HFF-Myc (cell line): ENCODE measurements around the gene MAML2.

Source experiments
- DNase-seq: peaks from one replicate; pipeline ENCODE4 v3.0.0-alpha.2; 2011; ENCODE audit warnings: low read depth; ENCODE audit errors: extremely low read depth
- H3K4me3 ChIP-seq: replicated peaks from 2 replicates; pipeline ENCODE4 v1.5.1; 2011; ENCODE audit warnings: low read depth, mild to moderate bottlenecking, control low read depth, low read length
- TF ChIP-seq, protein P1 (sequence below): IDR thresholded peaks from 2 replicates; pipeline ENCODE4 v1.5.1; 2012; ENCODE audit warnings: mild to moderate bottlenecking, low read depth, low read length, control low read depth; ENCODE audit errors: missing control alignments

Gene MAML2

DNA sequence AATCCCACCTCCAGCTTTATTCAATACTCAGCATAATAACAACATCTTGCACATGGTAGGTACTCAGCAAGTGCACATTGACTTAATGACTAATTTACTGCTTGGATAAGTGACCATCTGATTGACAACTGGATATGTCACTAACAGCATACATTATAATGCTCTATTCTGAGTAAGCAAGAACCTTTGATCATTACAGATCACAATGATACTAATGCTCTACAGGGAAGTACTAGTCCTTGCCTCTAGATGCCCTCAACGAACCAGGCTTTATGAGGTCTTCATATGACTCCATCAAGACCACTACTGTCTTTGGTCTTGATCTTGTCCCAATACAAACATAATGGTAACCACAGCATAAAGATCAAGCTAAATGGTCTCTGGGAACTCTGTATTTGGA is 251.5 kb downstream of the MAML2 start:
- DNase-seq = no peak
- no peak overlapping the region for H3K4me3 ChIP-seq
- TF ChIP-seq, protein P1, sequence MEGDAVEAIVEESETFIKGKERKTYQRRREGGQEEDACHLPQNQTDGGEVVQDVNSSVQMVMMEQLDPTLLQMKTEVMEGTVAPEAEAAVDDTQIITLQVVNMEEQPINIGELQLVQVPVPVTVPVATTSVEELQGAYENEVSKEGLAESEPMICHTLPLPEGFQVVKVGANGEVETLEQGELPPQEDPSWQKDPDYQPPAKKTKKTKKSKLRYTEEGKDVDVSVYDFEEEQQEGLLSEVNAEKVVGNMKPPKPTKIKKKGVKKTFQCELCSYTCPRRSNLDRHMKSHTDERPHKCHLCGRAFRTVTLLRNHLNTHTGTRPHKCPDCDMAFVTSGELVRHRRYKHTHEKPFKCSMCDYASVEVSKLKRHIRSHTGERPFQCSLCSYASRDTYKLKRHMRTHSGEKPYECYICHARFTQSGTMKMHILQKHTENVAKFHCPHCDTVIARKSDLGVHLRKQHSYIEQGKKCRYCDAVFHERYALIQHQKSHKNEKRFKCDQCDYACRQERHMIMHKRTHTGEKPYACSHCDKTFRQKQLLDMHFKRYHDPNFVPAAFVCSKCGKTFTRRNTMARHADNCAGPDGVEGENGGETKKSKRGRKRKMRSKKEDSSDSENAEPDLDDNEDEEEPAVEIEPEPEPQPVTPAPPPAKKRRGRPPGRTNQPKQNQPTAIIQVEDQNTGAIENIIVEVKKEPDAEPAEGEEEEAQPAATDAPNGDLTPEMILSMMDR = peak; percentile 3

DNA sequence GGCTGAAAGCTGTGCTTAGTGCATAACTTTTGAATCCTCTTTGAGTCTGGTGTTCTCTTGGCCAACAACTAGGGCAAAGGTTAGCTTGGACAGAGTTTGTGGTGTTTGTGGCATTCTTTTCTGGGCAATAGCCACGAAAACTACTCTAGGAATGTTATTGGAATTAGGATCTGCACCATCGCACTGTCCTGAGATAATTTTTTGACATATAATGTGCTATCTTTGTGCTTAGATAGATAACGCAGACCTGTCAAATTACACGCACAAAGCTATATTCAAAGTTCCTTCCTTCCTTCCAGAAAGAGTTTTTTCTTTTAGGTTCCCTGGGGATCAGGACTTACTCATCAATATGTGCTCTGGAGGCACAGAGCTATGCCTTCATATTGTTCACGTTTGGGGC is 252.3 kb downstream of the MAML2 start:
- no peak for DNase-seq
- H3K4me3 ChIP-seq = no peak overlapping the region
- TF ChIP-seq, protein P1 = no peak

DNA sequence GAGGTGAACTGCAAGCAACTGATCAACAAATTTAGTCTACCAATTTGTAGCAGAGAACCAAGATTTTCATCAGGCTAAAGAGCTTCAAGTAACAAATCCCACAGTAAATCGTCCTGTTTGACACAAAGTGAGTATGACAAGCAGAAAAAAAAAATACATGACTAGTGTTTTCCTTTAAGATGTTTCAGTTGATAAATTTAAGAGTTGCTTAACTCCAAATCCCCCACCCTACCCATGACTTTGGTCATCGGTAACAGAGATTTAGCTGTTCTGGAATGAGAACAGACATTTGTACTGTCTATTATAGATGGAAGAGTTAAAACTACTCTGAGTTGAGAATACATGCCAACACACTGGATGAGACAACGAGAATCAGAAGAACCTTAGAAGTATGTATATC is 254.1 kb downstream of the MAML2 start:
- H3K4me3 ChIP-seq = no peak overlapping the region
- no peak for DNase-seq
- TF ChIP-seq, protein P1 = no peak

DNA sequence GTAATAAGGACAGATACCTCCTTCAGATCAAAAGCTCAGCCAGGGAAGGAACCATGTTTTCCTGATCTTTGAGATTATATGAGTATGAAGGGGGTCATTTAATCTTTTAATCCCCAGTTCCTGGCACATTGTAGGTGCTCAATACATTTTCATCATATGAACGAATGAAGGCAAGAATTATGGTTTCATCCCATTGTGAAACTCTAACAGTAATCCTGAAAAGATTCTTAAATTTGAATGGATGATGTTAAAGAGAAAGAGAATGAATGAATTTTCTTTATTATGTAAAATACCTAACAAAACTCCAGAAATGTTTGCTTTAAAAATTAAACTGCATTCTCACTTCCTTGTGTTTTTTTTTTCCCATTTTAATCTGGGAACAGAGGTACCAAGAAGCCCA is 256.9 kb downstream of the MAML2 start:
- no peak for DNase-seq
- TF ChIP-seq, protein P1 = no peak
- no peak overlapping the region for H3K4me3 ChIP-seq

DNA sequence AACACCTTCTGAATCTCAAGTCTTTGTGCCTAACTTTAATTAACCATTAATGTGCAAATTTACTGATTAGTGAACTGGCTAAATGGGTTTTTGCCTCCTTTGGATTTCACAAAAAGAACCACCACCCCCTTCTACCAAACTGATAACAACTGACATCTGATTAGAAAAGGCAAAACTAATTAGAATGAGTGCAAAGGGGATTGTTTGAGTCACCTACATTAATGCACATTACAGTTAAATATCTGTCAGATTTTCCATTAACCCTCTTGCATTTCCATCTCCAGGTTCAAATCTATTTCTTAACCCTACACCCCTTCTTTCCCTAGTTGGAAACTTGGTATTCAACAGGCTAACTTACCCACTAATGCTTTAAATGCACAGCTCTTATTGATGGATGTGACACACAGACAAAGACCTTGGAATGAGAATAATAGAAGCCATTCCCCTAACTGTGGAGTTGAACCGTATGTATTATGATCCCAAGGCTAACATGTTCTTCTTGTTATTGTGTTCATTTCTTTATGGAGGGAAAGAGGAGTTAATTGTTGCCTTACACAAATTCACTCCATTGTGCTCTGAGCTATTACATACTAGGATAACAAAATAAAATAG is 257.6 kb downstream of the MAML2 start:
- no peak overlapping the region for H3K4me3 ChIP-seq
- no peak for DNase-seq
- TF ChIP-seq, protein P1 = no peak

DNA sequence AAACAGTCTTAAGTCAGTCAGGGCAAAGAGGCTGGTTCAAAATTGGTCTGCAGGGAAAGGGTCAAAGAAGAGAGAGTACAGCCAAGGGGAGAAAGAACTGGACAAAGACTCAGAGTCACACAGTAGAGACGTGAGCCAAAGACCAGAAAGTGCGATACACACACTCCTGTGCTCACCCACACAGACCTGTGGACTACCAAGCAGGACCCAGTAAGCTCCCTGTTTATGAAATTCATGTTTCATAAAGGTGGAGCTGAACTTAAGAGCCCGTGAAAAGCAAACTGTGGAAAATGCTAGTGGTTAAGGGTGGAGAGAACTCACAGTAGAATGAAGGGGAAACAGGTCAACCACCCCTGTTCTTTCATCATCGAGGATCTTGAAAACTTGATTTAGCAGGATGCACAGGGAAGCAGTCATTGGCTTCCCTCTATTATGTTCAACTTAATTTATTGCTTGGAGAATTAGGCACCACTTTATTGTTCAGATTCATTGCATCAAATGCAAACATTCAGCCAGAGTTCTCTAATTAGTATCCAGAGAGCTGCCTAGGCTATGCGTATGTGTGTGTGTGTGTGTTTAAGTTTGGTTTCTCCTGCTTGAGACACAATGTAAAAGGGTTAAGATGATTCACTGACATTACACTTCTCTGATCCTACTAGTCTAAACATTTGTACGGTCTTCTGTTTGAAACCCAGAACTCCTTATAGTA is 258.2 kb downstream of the MAML2 start:
- H3K4me3 ChIP-seq = no peak overlapping the region
- DNase-seq = no peak
- TF ChIP-seq, protein P1 = no peak
